HepG2 (cell line): ENCODE measurements around the gene GPR107. TPM values are rescaled to one million over a fixed set of nuclear protein-coding genes. Genes with fewer than 3 reads are reported as not detected.

Experiments
- ATAC-seq: fragments of 200-7000 bp; cut with Tn5 transposase; 3 replicates; pipeline ENCODE4 v1.9.1; 2020; ENCODE audit warnings: mild to moderate bottlenecking, moderate library complexity
- BruUV-seq: library from RNA; stranded (reverse); fragments of 400-500 nt; replicated peaks from 2 replicates; lab custom pipeline; 2021; lab: Mats Ljungman, UMichigan
- CTCF ChIA-PET: fragments of 300-600 bp; formaldehyde crosslinking; extraction: SDS; loops from one replicate; lab custom pipeline; 2021; ENCODE audit warnings: low total read pairs, inconsistent platforms, low intra/inter-chr PET ratio; lab: Yijun Ruan, JAX
- POLR2A ChIA-PET: fragments of 350-600 bp; sonication (Branson Sonifier 250); formaldehyde crosslinking; loops from one replicate; lab custom pipeline; 2020; ENCODE audit warnings: antibody characterized with exemption, inconsistent platforms; lab: Yijun Ruan, JAX
- DNase-seq: peaks from one replicate; pipeline ENCODE4 v3.0.0-alpha.2; 2015; ENCODE audit warnings: low spot score
- FAIRE-seq: peaks from 3 replicates; lab custom pipeline; 2011; peaks lifted over from hg19 to GRCh38; lab: Jason Lieb, UNC
- H2AFZ ChIP-seq: one replicate; pipeline ENCODE4 v1.6.1; 2011; ENCODE audit warnings: low read length, inconsistent platforms
- H3K27ac ChIP-seq: fragments of 300-600 bp; 3 replicates; pipeline ENCODE4 v1.8.0; 2011; ENCODE audit warnings: mixed run types, mild to moderate bottlenecking, mixed read lengths, low read length, inconsistent platforms; ENCODE audit not compliant: insufficient read depth; ENCODE audit errors: extremely low read length
- H3K27me3 ChIP-seq, 2 experiments: fragments of 200-600 bp in 1 of 2; 2 replicates in 1 of 2; 3 replicates in 1 of 2; pipeline versions ENCODE4 v1.6.0 to v1.8.0; 2011; ENCODE audit warnings: low read length in 2 of 2, mild to moderate bottlenecking in 2 of 2, moderate library complexity in 2 of 2, inconsistent platforms in 1 of 2; ENCODE audit not compliant: insufficient read depth in 2 of 2, control insufficient read depth in 1 of 2
- H3K36me3 ChIP-seq, 2 experiments: fragments of 200-600 bp in 1 of 2; replicated peaks in 1 of 2; 2 replicates in 1 of 2; 3 replicates in 1 of 2; pipeline versions ENCODE4 v1.5.1 to v1.8.0; 2011; ENCODE audit warnings: low read length in 2 of 2, inconsistent platforms in 1 of 2; ENCODE audit not compliant: insufficient read depth in 2 of 2, control insufficient read depth in 1 of 2
- H3K4me1 ChIP-seq: 2 replicates; pipeline ENCODE4 v1.5.1; 2012; ENCODE audit warnings: low read length, inconsistent platforms; ENCODE audit not compliant: insufficient read depth
- H3K4me2 ChIP-seq: 2 replicates; pipeline ENCODE4 v1.6.0; 2011; ENCODE audit warnings: low read depth, low read length, inconsistent platforms
- H3K4me3 ChIP-seq, 3 experiments: fragments of 200-600 bp in 1 of 3; sonication (generic), shearing (Covaris generic) in 1 of 3; replicated peaks in 1 of 3; 2 replicates each; pipeline ENCODE4 v1.5.1; 2011 to 2016; ENCODE audit warnings: low read length in 3 of 3, inconsistent platforms in 2 of 3, low read depth in 2 of 3, mild to moderate bottlenecking in 2 of 3, control low read depth in 1 of 3, mixed read lengths in 1 of 3; ENCODE audit not compliant: insufficient read depth in 1 of 3
- H3K79me2 ChIP-seq: one replicate; pipeline ENCODE4 v1.6.1; 2011; ENCODE audit warnings: low read length, inconsistent platforms; ENCODE audit not compliant: insufficient read depth
- H3K9ac ChIP-seq: 2 replicates; pipeline ENCODE4 v1.6.0; 2011; ENCODE audit warnings: mild to moderate bottlenecking, low read depth, low read length, inconsistent platforms; ENCODE audit not compliant: insufficient read depth
- H3K9me3 ChIP-seq: 2 replicates; pipeline ENCODE4 v1.5.1; 2012; ENCODE audit warnings: mild to moderate bottlenecking, low read length
- H4K20me1 ChIP-seq: 2 replicates; pipeline ENCODE4 v1.6.0; 2011; ENCODE audit warnings: inconsistent platforms, mild to moderate bottlenecking, low read length, moderate library complexity; ENCODE audit not compliant: insufficient read depth
- AGO1 ChIP-seq: fragments of 200-400 bp; formaldehyde crosslinking; IDR thresholded peaks from 2 replicates; pipeline ENCODE4 v1.6.1; 2017; ENCODE audit warnings: mild to moderate bottlenecking, low read depth, low read length, moderate library complexity; ENCODE audit not compliant: poor library complexity, severe bottlenecking
- ETV6 ChIP-seq: sonication (generic); formaldehyde crosslinking; conservative IDR thresholded peaks from 2 replicates; pipeline ENCODE4 v1.4.0; 2020; ENCODE audit warnings: missing genetic modification reagents
- MATR3 ChIP-seq: sonication (generic); formaldehyde crosslinking; IDR thresholded peaks from 2 replicates; pipeline ENCODE4 v1.4.0; 2020; ENCODE audit warnings: missing genetic modification reagents
- MTA3 ChIP-seq: sonication (generic); formaldehyde crosslinking; IDR thresholded peaks from 2 replicates; pipeline ENCODE4 v1.4.0; 2020; ENCODE audit warnings: missing genetic modification reagents
- NKX3-1 ChIP-seq: sonication (generic); formaldehyde crosslinking; IDR thresholded peaks from 2 replicates; pipeline ENCODE4 v1.5.0; 2020; ENCODE audit warnings: missing genetic modification reagents
- RORA ChIP-seq: sonication (generic); formaldehyde crosslinking; IDR thresholded peaks from 2 replicates; pipeline ENCODE4 v1.5.0; 2020; ENCODE audit warnings: mild to moderate bottlenecking, missing genetic modification reagents, moderate library complexity
- SMAD3 ChIP-seq: sonication (generic); formaldehyde crosslinking; IDR thresholded peaks from 2 replicates; pipeline ENCODE4 v1.4.0; 2020; ENCODE audit warnings: missing genetic modification reagents
- SMAD9 ChIP-seq: sonication (generic); formaldehyde crosslinking; IDR thresholded peaks from 2 replicates; pipeline ENCODE4 v1.5.1; 2020; ENCODE audit warnings: mild to moderate bottlenecking, missing genetic modification reagents
- SOX5 ChIP-seq: IDR thresholded peaks from 2 replicates; pipeline ENCODE4 v1.6.1; 2016; ENCODE audit warnings: borderline replicate concordance
- SRSF9 ChIP-seq: fragments of 200-400 bp; formaldehyde crosslinking; IDR thresholded peaks from 2 replicates; pipeline ENCODE4 v1.6.1; 2018; ENCODE audit warnings: borderline replicate concordance, mild to moderate bottlenecking, low read depth, low read length; ENCODE audit not compliant: insufficient read depth, poor library complexity, severe bottlenecking
- THAP11 ChIP-seq: IDR thresholded peaks from 2 replicates; pipeline ENCODE4 v1.6.1; 2016; ENCODE audit warnings: missing biosample characterization, missing genetic modification reagents
- ZFP82 ChIP-seq: sonication (generic); formaldehyde crosslinking; IDR thresholded peaks from 2 replicates; pipeline ENCODE4 v1.5.1; 2020; ENCODE audit warnings: mild to moderate bottlenecking, missing genetic modification reagents, borderline replicate concordance
- ZMYM3 ChIP-seq: sonication (generic); formaldehyde crosslinking; IDR thresholded peaks from 2 replicates; pipeline ENCODE4 v1.5.1; 2020; ENCODE audit warnings: mild to moderate bottlenecking, missing genetic modification reagents
- ZNF777 ChIP-seq: sonication (generic); formaldehyde crosslinking; IDR thresholded peaks from 2 replicates; pipeline ENCODE4 v1.4.0; 2020; ENCODE audit warnings: missing genetic modification reagents
- ZNF788 ChIP-seq: sonication (generic); formaldehyde crosslinking; IDR thresholded peaks from 2 replicates; pipeline ENCODE4 v1.5.0; 2020; ENCODE audit warnings: mild to moderate bottlenecking, missing genetic modification reagents, borderline replicate concordance
- WGBS: methylation state at CpG from one replicate; pipeline ENCODE4 v1.1.6; 2017; ENCODE audit warnings: low lambda C conversion rate; 5-methylcytosine and 5-hydroxymethylcytosine counted together
- in situ Hi-C: cut with HindIII; loops from 2 replicates; pipeline ENCODE4 v1.10.0; 2017; ENCODE audit warnings: low pct_unique_long_range_greater_than_20kb; ENCODE audit not compliant: extremely low pct_ligation_motif_present
- intact Hi-C: fragments of 100-400 bp; cut with micrococcal nuclease; formaldehyde crosslinking; loops from one replicate; pipeline ENCODE4 v1.10.0; 2022; ENCODE audit not compliant: unreplicated experiment
- polyA plus RNA-seq, 8 experiments: library from polyadenylated mRNA; depleted of rRNA in 3 of 8; stranded (reverse) in 7 of 8; unstranded in 1 of 8; fragments of >200 nt; fragmentation: Illumina TruSeq in 4 of 8; extraction: Trizol in 4 of 8; gene quantifications; 2 replicates each; pipeline versions ENCODE4 v1.2.1 to v1.2.3, GENCODE V29; 2011 to 2016; ENCODE audit warnings: low read depth in 4 of 8, missing spikeins in 1 of 8, mixed read lengths in 1 of 8; ENCODE audit not compliant: insufficient read depth in 1 of 8
- total RNA-seq, 5 experiments: library from RNA; depleted of rRNA; stranded (reverse); fragments of >200 nt; fragmentation: Illumina TruSeq; extraction: Trizol; gene quantifications; 2 replicates each; pipeline ENCODE4 v1.2.3, GENCODE V29; 2016; ENCODE audit warnings: low read depth in 1 of 5
- TF ChIP-seq, protein P1 (sequence below): sonication (generic); formaldehyde crosslinking; IDR thresholded peaks from 2 replicates; pipeline ENCODE4 v1.8.0; 2022; ENCODE audit warnings: missing genetic modification reagents, low read depth, mild to moderate bottlenecking, borderline replicate concordance
- TF ChIP-seq, protein P2 (sequence below): sonication (generic); formaldehyde crosslinking; IDR thresholded peaks from 2 replicates; pipeline ENCODE4 v1.5.0; 2020; ENCODE audit warnings: mild to moderate bottlenecking, low read depth, missing genetic modification reagents, borderline replicate concordance
- TF ChIP-seq, protein P3 (sequence below): IDR thresholded peaks from 2 replicates; pipeline ENCODE4 v1.6.1; 2016; ENCODE audit warnings: missing genetic modification reagents, missing compliant biosample characterization

GPR107 gene
- total and polyA plus RNA-seq, 2 of the 13 experiments (the other 11 are each of a cell fraction or from before 2014, with no cell fraction given): 22.5 to 24.4 TPM

DNA sequence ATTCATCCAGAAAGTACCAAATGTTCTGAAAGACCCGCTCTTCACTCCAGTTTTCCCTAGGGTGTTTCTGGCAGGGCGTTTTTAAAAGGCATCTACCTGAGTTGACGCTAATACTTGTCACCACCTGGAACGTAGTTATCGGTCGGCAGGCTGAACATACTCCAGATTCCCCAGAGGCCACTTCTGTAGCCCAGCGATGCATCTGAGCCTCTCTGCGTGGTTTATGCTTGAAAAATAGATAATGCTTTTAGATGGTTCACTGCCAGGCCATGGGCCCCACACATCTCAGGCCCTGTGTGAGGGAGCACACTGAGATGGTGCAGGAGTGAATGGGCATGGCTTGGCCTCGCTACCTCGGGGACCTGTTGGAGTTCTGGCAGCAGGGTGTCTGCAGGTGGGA is 85.5 kb downstream of the GPR107 start (continued):
- TF ChIP-seq ZNF788 (CRISPR knock-in tag) (no peak), ETV6 (CRISPR knock-in tag) (no peak)

DNA sequence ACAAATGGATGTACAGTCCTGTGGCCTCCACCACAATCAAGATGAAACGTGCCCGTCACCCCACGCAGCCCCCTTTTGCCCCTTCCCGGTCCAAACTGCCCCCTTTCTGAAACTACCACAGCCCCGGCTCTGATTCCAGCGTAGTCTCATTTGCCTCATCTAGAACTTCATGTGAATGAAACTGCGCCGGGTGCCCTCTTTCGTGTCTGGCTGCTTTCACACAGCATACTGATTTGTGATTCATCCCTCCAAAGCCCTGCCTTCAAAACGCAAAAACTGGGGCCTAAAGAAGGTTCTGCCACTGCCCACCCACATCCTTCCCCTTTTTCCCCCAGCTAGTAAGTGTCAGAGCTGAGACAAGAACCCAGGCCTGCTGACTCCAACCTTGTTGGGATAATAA is 87.0 kb downstream of the GPR107 start:
- H4K20me1 ChIP-seq: no peaks in the 10 kb centered on the region
- ATAC-seq: no peak
- FAIRE-seq: no peak
- H3K4me1 ChIP-seq: peaks cover 10% of the 10 kb centered on the region; the same call in 1 of the 2 replicates
- no peaks in the 10 kb centered on the region for H3K9me3 ChIP-seq
- intact Hi-C loops: no loop called here
- no peak for DNase-seq
- in situ Hi-C loops: no loop called here
- BruUV-seq: no TSS peak
- no peak overlapping the region for H3K4me3 ChIP-seq
- POLR2A ChIA-PET: no interaction called here
- H3K4me2 ChIP-seq: no peak overlapping the region
- H3K27ac ChIP-seq: no peak overlapping the region
- TF ChIP-seq MATR3 (CRISPR knock-in tag) (no peak), NKX3-1 (CRISPR knock-in tag) (no peak), ZFP82 (CRISPR knock-in tag) (no peak), SMAD3 (CRISPR knock-in tag) (no peak), ZMYM3 (no peak), SMAD9 (CRISPR knock-in tag) (no peak), RORA (CRISPR knock-in tag) (no peak), MTA3 (CRISPR knock-in tag) (no peak), ZNF777 (CRISPR knock-in tag) (no peak), AGO1 (no peak), SRSF9 (no peak), SOX5 (CRISPR knock-in tag) (no peak), THAP11 (CRISPR knock-in tag) (no peak)
- TF ChIP-seq, protein P1, sequence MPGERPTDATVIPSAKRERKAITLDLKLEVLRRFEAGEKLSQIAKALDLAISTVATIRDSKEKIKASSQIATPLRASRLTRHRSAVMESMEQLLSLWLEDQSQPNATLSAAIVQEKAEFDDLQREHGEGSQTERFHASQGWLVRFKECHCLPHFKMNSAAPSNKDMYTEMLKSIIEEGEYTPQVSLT (CRISPR knock-in tag): no peak
- TF ChIP-seq, protein P2, sequence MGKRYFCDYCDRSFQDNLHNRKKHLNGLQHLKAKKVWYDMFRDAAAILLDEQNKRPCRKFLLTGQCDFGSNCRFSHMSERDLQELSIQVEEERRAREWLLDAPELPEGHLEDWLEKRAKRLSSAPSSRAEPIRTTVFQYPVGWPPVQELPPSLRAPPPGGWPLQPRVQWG (CRISPR knock-in tag): no peak
- TF ChIP-seq, protein P3, sequence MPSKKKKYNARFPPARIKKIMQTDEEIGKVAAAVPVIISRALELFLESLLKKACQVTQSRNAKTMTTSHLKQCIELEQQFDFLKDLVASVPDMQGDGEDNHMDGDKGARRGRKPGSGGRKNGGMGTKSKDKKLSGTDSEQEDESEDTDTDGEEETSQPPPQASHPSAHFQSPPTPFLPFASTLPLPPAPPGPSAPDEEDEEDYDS (CRISPR knock-in tag): no peak
- TF ChIP-seq, all 625 proteins: peak for 0
- Histone ChIP-seq H3K27me3 (0 out of 5 replicates have a peak, but pooled peaks cover 0 to 6% of the 10 kb centered on the region in 2 experiments), H3K9ac (no peak overlapping the region), H3K79me2 (no peaks in the 10 kb centered on the region), H2AFZ (no peak overlapping the region), H3K36me3 (peaks cover 0 to 1% of the 10 kb centered on the region in 2 experiments; a peak in 1 of 5 replicates)
- WGBS: 82% methylated on average over 10 of the region's 10 CpGs
- CTCF ChIA-PET: no interaction called here
